GM12801 (cell line): ENCODE data around the gene CARD10.

Experiments
- CTCF ChIP-seq: IDR thresholded peaks from one replicate; pipeline ENCODE4 v1.5.1; 2011; ENCODE audit warnings: control low read depth; ENCODE audit not compliant: insufficient read length; ENCODE audit errors: extremely low read depth

Gene CARD10

GRCh38 chr22:37454857-37455686 is 64.1 kb downstream of the CARD10 start:
- no peak for TF ChIP-seq CTCF

- no peak for TF ChIP-seq CTCF
These were observed 65.5 kb downstream of the CARD10 start for GRCh38 chr22:37453696-37454095.

- TF ChIP-seq CTCF, result no peak
These were observed 68.0 kb downstream of the CARD10 start for GRCh38 chr22:37451218-37451617.

GRCh38 chr22:37449331-37450001 is 69.7 kb downstream of the CARD10 start:
- TF ChIP-seq CTCF, result no peak

- TF ChIP-seq CTCF, result no peak
These were observed 70.6 kb downstream of the CARD10 start for GRCh38 chr22:37448516-37449127.

- TF ChIP-seq CTCF, result no peak
These were observed 73.7 kb downstream of the CARD10 start for GRCh38 chr22:37445501-37445900.

- TF ChIP-seq CTCF, result no peak
These were observed 75.2 kb downstream of the CARD10 start for GRCh38 chr22:37443977-37444376.
